Suprapubic skin (tissue), 4 donors: ENCODE data around the gene C3orf22.

Experiments
- EP300 ChIP-seq: sonication (generic); formaldehyde crosslinking; IDR thresholded peaks from one replicate; pipeline ENCODE4 v1.6.1; 2017; ENCODE audit warnings: antibody characterized with exemption
- POLR2AphosphoS5 ChIP-seq, 3 donors: sonication (generic); formaldehyde crosslinking; IDR thresholded peaks; one replicate each; pipeline ENCODE4 v1.6.1; 2017; ENCODE audit warnings: antibody characterized with exemption in 3 of 3
- TF ChIP-seq, protein P1 (sequence below), 2 donors: fragments of 200-600 bp in 1 of 2; fragments of 450-650 bp in 1 of 2; sonication (generic) in 1 of 2; IDR thresholded peaks; one replicate each; pipeline ENCODE4 v1.5.1; 2016 to 2019; ENCODE audit warnings: antibody characterized with exemption in 2 of 2, mild to moderate bottlenecking in 1 of 2, moderate library complexity in 1 of 2

DNA sequence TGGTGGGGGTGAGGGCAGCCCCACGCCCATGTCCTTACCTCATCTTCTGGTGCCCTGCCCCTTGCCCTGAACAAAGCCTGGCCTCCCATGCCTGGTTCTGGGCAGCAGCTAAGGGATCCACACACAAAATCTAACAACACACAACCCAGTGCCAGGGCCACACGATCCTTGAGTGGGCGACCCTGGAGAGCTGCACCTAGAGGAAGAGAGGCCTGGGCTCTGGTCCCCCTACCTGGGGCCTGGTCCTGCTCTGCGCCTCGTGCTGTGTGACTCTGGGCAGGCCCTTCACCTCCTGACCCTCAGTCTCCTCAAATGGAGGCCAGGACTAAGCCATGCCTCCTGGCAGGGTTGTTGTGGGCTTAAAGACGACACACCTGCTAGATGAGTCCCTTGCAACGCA lies 20.0 kb upstream of the C3orf22 start:
- TF ChIP-seq, protein P1, sequence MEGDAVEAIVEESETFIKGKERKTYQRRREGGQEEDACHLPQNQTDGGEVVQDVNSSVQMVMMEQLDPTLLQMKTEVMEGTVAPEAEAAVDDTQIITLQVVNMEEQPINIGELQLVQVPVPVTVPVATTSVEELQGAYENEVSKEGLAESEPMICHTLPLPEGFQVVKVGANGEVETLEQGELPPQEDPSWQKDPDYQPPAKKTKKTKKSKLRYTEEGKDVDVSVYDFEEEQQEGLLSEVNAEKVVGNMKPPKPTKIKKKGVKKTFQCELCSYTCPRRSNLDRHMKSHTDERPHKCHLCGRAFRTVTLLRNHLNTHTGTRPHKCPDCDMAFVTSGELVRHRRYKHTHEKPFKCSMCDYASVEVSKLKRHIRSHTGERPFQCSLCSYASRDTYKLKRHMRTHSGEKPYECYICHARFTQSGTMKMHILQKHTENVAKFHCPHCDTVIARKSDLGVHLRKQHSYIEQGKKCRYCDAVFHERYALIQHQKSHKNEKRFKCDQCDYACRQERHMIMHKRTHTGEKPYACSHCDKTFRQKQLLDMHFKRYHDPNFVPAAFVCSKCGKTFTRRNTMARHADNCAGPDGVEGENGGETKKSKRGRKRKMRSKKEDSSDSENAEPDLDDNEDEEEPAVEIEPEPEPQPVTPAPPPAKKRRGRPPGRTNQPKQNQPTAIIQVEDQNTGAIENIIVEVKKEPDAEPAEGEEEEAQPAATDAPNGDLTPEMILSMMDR (IDR thresholded peaks at IDR 0.05): no peak
- no peak for TF ChIP-seq POLR2AphosphoS5 (IDR thresholded peaks at IDR 0.05)
- no peak for TF ChIP-seq EP300
